HL-60 (cell line): ENCODE results near the gene WDR64.

Experiments used
- GABPA ChIP-seq: IDR thresholded peaks from 2 replicates; pipeline ENCODE4 v1.6.1; 2012; ENCODE audit warnings: low read depth
- POLR2AphosphoS5 ChIP-seq: IDR thresholded peaks from 2 replicates; pipeline ENCODE4 v1.6.1; 2012; ENCODE audit warnings: low read depth
- SPI1 ChIP-seq: IDR thresholded peaks from 2 replicates; pipeline ENCODE4 v1.6.1; 2012; ENCODE audit warnings: low read depth, mild to moderate bottlenecking, borderline replicate concordance
- TF ChIP-seq, protein P1 (sequence below): IDR thresholded peaks from one replicate; pipeline ENCODE4 v1.5.1; 2011; ENCODE audit warnings: low read length, control low read depth, inconsistent platforms; ENCODE audit not compliant: insufficient read depth
- TF ChIP-seq, protein P2 (sequence below): IDR thresholded peaks from 2 replicates; pipeline ENCODE4 v1.6.1; 2012; ENCODE audit warnings: low read depth; ENCODE audit not compliant: insufficient replicate concordance

DNA sequence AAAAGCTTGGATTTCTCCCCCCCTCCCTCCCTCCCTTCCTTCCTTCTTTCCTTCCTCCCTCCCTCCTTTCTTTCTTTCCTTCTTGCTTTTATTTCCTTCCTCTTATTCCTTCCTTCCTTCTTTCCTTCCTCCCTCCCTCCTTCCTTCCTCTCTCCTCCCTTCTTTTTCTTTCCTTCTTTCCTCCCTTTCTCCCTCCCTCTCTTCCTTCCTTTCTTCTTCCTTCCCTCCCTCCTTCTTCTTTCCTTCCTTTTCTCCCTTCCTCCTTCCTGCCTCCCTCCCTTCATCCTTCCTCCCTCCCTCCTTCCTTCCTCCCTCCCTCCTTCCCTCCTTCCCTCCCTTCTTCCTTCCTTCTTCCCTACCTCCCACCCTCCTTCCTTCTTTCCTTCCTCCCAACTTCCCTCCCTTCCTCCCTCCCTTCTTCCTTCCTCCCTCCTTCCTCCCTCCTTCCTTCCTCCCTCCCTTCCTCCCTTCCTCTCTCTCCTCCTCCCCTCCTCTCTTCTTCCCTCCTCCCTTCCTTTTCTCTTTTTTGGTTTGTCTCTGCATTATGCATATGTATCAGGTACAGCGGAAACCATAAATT lies 22.8 kb downstream of the WDR64 start:
- TF ChIP-seq, protein P1, sequence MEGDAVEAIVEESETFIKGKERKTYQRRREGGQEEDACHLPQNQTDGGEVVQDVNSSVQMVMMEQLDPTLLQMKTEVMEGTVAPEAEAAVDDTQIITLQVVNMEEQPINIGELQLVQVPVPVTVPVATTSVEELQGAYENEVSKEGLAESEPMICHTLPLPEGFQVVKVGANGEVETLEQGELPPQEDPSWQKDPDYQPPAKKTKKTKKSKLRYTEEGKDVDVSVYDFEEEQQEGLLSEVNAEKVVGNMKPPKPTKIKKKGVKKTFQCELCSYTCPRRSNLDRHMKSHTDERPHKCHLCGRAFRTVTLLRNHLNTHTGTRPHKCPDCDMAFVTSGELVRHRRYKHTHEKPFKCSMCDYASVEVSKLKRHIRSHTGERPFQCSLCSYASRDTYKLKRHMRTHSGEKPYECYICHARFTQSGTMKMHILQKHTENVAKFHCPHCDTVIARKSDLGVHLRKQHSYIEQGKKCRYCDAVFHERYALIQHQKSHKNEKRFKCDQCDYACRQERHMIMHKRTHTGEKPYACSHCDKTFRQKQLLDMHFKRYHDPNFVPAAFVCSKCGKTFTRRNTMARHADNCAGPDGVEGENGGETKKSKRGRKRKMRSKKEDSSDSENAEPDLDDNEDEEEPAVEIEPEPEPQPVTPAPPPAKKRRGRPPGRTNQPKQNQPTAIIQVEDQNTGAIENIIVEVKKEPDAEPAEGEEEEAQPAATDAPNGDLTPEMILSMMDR: no peak
- no peak for TF ChIP-seq POLR2AphosphoS5
- no peak for TF ChIP-seq SPI1
- TF ChIP-seq, protein P2, sequence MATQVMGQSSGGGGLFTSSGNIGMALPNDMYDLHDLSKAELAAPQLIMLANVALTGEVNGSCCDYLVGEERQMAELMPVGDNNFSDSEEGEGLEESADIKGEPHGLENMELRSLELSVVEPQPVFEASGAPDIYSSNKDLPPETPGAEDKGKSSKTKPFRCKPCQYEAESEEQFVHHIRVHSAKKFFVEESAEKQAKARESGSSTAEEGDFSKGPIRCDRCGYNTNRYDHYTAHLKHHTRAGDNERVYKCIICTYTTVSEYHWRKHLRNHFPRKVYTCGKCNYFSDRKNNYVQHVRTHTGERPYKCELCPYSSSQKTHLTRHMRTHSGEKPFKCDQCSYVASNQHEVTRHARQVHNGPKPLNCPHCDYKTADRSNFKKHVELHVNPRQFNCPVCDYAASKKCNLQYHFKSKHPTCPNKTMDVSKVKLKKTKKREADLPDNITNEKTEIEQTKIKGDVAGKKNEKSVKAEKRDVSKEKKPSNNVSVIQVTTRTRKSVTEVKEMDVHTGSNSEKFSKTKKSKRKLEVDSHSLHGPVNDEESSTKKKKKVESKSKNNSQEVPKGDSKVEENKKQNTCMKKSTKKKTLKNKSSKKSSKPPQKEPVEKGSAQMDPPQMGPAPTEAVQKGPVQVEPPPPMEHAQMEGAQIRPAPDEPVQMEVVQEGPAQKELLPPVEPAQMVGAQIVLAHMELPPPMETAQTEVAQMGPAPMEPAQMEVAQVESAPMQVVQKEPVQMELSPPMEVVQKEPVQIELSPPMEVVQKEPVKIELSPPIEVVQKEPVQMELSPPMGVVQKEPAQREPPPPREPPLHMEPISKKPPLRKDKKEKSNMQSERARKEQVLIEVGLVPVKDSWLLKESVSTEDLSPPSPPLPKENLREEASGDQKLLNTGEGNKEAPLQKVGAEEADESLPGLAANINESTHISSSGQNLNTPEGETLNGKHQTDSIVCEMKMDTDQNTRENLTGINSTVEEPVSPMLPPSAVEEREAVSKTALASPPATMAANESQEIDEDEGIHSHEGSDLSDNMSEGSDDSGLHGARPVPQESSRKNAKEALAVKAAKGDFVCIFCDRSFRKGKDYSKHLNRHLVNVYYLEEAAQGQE: no peak
- no peak for TF ChIP-seq GABPA
